GM12873 (cell line): ENCODE measurements around the gene SRPK2.

Source experiments
- TF ChIP-seq, protein P1 (sequence below): IDR thresholded peaks from 2 replicates; pipeline ENCODE4 v1.5.1; 2012; ENCODE audit warnings: low read depth, mild to moderate bottlenecking, moderate library complexity, low read length, control low read depth; ENCODE audit not compliant: insufficient read depth; ENCODE audit errors: missing control alignments

Gene SRPK2

DNA sequence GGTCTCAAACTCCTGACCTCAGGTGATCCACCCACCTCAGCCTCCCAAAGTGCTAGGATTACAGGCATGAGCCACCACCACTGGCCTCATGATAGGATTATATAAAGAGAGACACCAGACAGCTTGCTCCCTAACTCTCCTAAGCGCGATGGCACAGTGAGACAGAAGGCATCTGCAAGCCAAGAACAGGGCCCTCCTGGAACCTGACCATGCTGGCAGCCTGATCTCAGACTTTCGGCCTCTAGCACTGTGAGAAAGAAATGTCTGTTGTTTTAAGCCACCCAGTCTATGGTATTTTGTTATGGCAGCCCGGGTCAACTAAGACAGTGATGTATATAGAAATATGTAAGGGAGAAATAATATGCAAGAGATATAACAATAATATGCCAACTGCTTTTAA, 51.2 kb downstream of the SRPK2 start:
- TF ChIP-seq, protein P1, sequence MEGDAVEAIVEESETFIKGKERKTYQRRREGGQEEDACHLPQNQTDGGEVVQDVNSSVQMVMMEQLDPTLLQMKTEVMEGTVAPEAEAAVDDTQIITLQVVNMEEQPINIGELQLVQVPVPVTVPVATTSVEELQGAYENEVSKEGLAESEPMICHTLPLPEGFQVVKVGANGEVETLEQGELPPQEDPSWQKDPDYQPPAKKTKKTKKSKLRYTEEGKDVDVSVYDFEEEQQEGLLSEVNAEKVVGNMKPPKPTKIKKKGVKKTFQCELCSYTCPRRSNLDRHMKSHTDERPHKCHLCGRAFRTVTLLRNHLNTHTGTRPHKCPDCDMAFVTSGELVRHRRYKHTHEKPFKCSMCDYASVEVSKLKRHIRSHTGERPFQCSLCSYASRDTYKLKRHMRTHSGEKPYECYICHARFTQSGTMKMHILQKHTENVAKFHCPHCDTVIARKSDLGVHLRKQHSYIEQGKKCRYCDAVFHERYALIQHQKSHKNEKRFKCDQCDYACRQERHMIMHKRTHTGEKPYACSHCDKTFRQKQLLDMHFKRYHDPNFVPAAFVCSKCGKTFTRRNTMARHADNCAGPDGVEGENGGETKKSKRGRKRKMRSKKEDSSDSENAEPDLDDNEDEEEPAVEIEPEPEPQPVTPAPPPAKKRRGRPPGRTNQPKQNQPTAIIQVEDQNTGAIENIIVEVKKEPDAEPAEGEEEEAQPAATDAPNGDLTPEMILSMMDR, result no peak

DNA sequence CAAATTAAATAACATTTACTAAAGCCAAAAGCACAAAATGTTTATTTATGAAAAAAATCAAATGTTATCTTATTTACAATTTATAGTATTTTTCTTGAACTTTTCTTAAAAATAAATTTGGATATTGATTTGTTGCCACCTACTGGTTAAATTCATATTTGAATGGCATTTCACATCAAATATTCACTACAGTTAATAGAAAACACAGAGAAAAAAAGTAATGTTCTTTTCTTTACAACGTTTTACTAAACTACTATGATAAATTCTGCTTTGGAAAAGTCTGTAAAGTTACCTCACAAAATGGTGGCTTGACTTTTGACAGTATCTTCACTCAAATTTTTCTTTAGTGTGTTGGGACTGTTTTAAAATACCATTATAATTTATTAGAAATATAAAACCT, 52.7 kb downstream of the SRPK2 start:
- TF ChIP-seq, protein P1, result no peak

DNA sequence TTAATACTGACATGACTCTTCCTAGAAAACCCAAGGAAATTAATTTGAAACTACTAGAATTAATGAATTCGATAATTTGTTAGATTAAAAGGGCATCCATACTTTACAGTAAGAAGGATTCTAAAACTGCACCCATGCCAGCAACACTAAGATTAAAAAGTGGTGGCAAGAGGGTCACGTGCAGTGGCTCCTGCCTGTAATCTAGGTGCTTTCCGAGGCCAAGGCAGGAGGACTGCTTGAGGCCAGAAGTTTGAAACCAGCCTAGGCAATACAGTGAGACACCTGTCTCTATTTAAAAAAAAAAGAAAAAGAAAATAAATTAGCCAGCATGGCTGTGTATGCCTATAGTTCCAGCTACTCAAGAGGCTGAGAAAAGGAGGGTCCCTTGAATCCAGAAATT, 58.2 kb downstream of the SRPK2 start:
- TF ChIP-seq, protein P1, result no peak

DNA sequence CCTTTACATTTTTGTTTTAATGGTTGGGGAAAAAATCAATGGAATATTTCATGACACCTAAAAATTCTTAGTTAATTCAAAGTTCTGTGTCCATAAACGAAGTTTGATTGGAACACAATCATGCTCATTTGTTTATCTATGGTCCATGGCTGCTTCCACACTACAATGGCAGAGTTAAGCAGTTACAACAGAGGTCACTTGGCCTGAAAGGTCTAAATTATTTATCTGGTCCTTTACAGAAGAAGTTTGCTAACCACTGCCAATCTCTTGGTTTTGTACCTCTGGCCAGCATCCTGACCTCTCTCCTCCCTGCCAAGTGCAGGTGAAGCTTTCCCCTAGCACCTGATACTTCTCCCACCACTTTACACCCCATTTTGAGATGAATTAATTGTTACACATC, 61.5 kb downstream of the SRPK2 start:
- TF ChIP-seq, protein P1, result no peak

DNA sequence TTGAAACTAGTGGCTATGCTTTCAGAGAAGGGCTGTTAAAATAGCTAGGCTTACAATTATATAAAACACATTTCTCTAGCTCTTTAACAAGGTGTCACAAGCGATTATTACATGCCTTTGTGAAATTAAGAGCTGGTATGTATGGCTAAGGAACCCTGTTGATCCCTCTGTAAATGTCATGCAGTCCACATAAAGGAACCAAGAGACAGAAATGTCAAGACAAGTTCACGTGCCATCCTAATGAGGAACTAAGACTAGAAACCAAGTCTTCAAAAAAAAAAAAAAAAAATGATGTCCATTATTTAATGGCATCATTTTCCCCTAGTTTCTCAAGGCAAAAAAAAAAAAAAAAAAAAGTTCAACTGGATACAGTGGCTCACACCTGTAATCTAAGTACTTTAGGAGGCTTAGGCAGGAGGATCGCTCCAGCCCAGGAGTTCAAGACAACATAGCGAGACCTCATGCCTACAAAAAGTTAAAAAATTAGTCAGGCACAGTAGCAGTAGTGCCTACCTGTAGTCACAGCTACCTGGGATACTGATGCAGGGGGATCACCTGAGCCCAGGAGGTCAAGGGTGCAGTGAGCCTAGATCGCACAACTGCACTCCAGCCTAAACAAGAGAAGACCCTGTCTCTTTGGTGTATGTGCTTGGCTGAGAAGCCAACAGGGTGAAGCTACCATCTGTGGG, 63.4 kb downstream of the SRPK2 start:
- TF ChIP-seq, protein P1, result no peak

DNA sequence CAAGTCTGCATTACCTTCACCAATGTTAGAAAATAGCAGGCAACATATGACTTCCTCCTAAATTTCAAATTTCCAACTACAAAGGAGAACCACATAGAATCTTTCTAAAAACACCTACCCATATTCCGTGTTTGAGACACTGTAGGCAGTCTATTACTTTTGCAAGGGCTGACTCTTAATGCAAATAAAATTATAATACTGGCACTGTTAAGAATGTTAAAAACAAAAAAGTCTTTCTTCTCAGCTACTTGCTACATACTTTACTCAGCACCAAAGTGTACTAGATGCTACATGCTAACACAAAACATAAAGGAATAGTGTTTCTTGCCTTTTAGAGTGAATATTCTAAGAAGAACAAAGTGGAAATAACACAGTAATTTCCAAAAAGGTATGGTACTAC, 65.4 kb downstream of the SRPK2 start:
- TF ChIP-seq, protein P1, result no peak

DNA sequence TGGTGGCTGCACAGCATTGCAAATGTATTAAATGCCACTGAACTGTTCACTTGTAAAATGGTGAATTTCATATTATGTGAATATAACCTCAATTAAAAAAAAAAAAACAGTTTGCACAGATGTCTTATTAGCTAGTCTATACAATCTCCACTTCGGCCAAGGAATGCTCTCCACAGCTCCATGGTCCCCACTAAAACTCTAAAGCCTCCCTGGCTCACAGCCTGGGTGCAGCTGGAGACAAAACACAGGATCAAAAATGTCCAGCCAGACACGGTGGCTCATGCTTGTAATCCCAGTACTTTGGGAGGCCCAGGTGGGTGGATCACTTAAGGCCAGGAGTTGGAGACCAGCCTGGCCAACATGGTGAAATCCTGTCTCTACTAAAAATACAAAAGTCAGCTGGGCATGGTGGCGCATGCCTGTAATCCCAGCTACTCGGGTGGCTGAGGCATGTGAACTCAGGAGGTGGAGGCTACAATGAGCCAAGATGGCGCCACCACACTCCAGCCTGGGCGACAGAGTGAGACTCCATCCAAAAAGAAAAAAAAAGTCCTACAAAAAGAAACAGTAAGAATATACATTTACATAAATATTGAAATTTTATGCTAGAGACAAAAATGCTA, 66.0 kb downstream of the SRPK2 start:
- TF ChIP-seq, protein P1, result no peak
